IMR-90 (cell line): ENCODE results near the gene ADCY1. TPM values are rescaled to one million over a fixed set of nuclear protein-coding genes. Genes with fewer than 3 reads are reported as not detected.

Source experiments
- ATAC-seq: fragments of 200-7000 bp; cut with Tn5 transposase; 2 replicates; pipeline ENCODE4 v1.9.1; 2020; ENCODE audit warnings: low read depth, mild to moderate bottlenecking, moderate library complexity
- BruUV-seq: library from RNA; stranded (reverse); fragments of 400-500 nt; replicated peaks from 2 replicates; lab custom pipeline; 2021; lab: Mats Ljungman, UMichigan
- CTCF ChIA-PET: fragments of 300-600 bp; formaldehyde crosslinking; extraction: SDS; loops from one replicate; lab custom pipeline; 2021; ENCODE audit warnings: antibody characterized with exemption; lab: Yijun Ruan, JAX
- POLR2A ChIA-PET: fragments of 300-600 bp; sonication (Branson Sonifier 250); formaldehyde crosslinking; loops from one replicate; lab custom pipeline; 2022; ENCODE audit warnings: antibody characterized with exemption; ENCODE audit not compliant: unreplicated experiment; lab: Charles Lee
- DNase-seq: peaks from one replicate; pipeline ENCODE4 v3.0.0; 2013
- H2AFZ ChIP-seq: replicated peaks from 2 replicates; pipeline ENCODE3; 2013; ENCODE audit warnings: low read length, mild to moderate bottlenecking; ENCODE audit not compliant: poor library complexity
- H2AK5ac ChIP-seq: 2 replicates; pipeline ENCODE4 v1.6.1; 2013; ENCODE audit warnings: low read depth, low read length, inconsistent platforms
- H2AK9ac ChIP-seq: replicated peaks from 2 replicates; pipeline ENCODE3; 2013; ENCODE audit warnings: mild to moderate bottlenecking, low read depth, low read length, moderate library complexity; ENCODE audit not compliant: poor library complexity
- H2BK120ac ChIP-seq: 2 replicates; pipeline ENCODE4 v1.6.1; 2013; ENCODE audit warnings: low read depth, low read length, inconsistent platforms
- H2BK15ac ChIP-seq: 3 replicates; pipeline ENCODE4 v1.6.1; 2013; ENCODE audit warnings: low read depth, low read length, inconsistent platforms
- H2BK20ac ChIP-seq: 2 replicates; pipeline ENCODE4 v1.6.1; 2013; ENCODE audit warnings: low read depth, mild to moderate bottlenecking, inconsistent platforms, low read length, moderate library complexity
- H2BK5ac ChIP-seq: 2 replicates; pipeline ENCODE4 v1.6.1; 2013; ENCODE audit warnings: mild to moderate bottlenecking, low read depth, low read length, inconsistent platforms; ENCODE audit not compliant: poor library complexity, severe bottlenecking
- H3K14ac ChIP-seq: replicated peaks from 2 replicates; pipeline ENCODE4 v1.6.1; 2013; ENCODE audit warnings: low read depth, low read length, inconsistent platforms
- H3K18ac ChIP-seq: 2 replicates; pipeline ENCODE4 v1.6.1; 2013; ENCODE audit warnings: low read depth, low read length, control low read depth
- H3K23ac ChIP-seq: 2 replicates; pipeline ENCODE4 v1.6.1; 2013; ENCODE audit warnings: low read depth, low read length, inconsistent platforms
- H3K27ac ChIP-seq: 2 replicates; pipeline ENCODE4 v1.5.1; 2013; ENCODE audit warnings: mild to moderate bottlenecking, control low read depth, low read length; ENCODE audit not compliant: insufficient read depth
- H3K27me3 ChIP-seq: 2 replicates; pipeline ENCODE4 v1.6.1; 2013; ENCODE audit warnings: low read length; ENCODE audit not compliant: control insufficient read depth, insufficient read depth
- H3K36me3 ChIP-seq: 2 replicates; pipeline ENCODE4 v1.6.1; 2013; ENCODE audit warnings: low read length, mixed read lengths; ENCODE audit not compliant: control insufficient read depth, insufficient read depth
- H3K4ac ChIP-seq: 2 replicates; pipeline ENCODE4 v1.6.1; 2013; ENCODE audit warnings: low read depth, low read length, inconsistent platforms
- H3K4me1 ChIP-seq: 2 replicates; pipeline ENCODE4 v1.6.1; 2013; ENCODE audit warnings: low read length, mixed read lengths; ENCODE audit not compliant: control insufficient read depth, insufficient read depth
- H3K4me2 ChIP-seq: 2 replicates; pipeline ENCODE4 v1.6.1; 2013; ENCODE audit warnings: low read depth, mild to moderate bottlenecking, control low read depth, low read length, moderate library complexity
- H3K4me3 ChIP-seq: 2 replicates; pipeline ENCODE4 v1.5.1; 2013; ENCODE audit warnings: low read depth, mild to moderate bottlenecking, control low read depth, low read length, moderate library complexity; ENCODE audit not compliant: insufficient read depth
- H3K56ac ChIP-seq: 2 replicates; pipeline ENCODE4 v1.6.1; 2013; ENCODE audit warnings: low read length, inconsistent platforms; ENCODE audit not compliant: insufficient read depth; ENCODE audit errors: extremely low read depth
- H3K79me1 ChIP-seq, 2 experiments: 2 replicates each; pipeline ENCODE4 v1.6.1; 2013; ENCODE audit warnings: low read length in 2 of 2, inconsistent platforms in 1 of 2, low read depth in 1 of 2
- H3K9ac ChIP-seq: 2 replicates; pipeline ENCODE4 v1.6.1; 2013; ENCODE audit warnings: low read depth, low read length, control low read depth
- H3K9me1 ChIP-seq: 2 replicates; pipeline ENCODE4 v1.6.1; 2013; ENCODE audit warnings: low read length, inconsistent platforms; ENCODE audit not compliant: insufficient read depth
- H3K9me3 ChIP-seq: 2 replicates; pipeline ENCODE4 v1.6.1; 2013; ENCODE audit warnings: low read length; ENCODE audit not compliant: control insufficient read depth, insufficient read depth
- H4K20me1 ChIP-seq: 2 replicates; pipeline ENCODE4 v1.6.1; 2013; ENCODE audit warnings: low read length, inconsistent platforms; ENCODE audit not compliant: insufficient read depth
- H4K5ac ChIP-seq: 2 replicates; pipeline ENCODE4 v1.6.1; 2013; ENCODE audit warnings: mild to moderate bottlenecking, low read depth, low read length, control low read depth
- H4K8ac ChIP-seq, 2 experiments: 2 replicates each; pipeline ENCODE4 v1.6.1; 2013; ENCODE audit warnings: low read depth in 2 of 2, low read length in 2 of 2, control low read depth in 1 of 2, inconsistent platforms in 1 of 2
- H4K91ac ChIP-seq: 2 replicates; pipeline ENCODE4 v1.6.1; 2013; ENCODE audit warnings: low read depth, low read length, inconsistent platforms; ENCODE audit not compliant: insufficient read depth
- BHLHE40 ChIP-seq: fragments of 150-350 bp; IDR thresholded peaks from 2 replicates; pipeline ENCODE4 v1.6.1; 2016; ENCODE audit warnings: mild to moderate bottlenecking, low read depth, low read length
- CEBPB ChIP-seq: IDR thresholded peaks from 2 replicates; pipeline ENCODE4 v1.6.1; 2012; ENCODE audit warnings: low read depth, low read length, improper control_type of control experiment
- CHD1 ChIP-seq: IDR thresholded peaks from 2 replicates; pipeline ENCODE4 v1.6.1; 2012; ENCODE audit warnings: low read depth, low read length, improper control_type of control experiment
- FOS ChIP-seq: fragments of 150-350 bp; IDR thresholded peaks from 2 replicates; pipeline ENCODE4 v1.6.1; 2016; ENCODE audit warnings: low read depth, low read length
- MAFK ChIP-seq: IDR thresholded peaks from 2 replicates; pipeline ENCODE4 v1.6.1; 2012; ENCODE audit warnings: low read depth, low read length, improper control_type of control experiment
- MAZ ChIP-seq: IDR thresholded peaks from 2 replicates; pipeline ENCODE4 v1.6.1; 2012; ENCODE audit warnings: low read depth, mild to moderate bottlenecking, low read length, improper control_type of control experiment, moderate library complexity, borderline replicate concordance
- MXI1 ChIP-seq: IDR thresholded peaks from 2 replicates; pipeline ENCODE4 v1.6.1; 2012; ENCODE audit warnings: low read depth, mild to moderate bottlenecking, low read length, moderate library complexity, borderline replicate concordance
- NFE2L2 ChIP-seq: fragments of 150-350 bp; IDR thresholded peaks from 2 replicates; pipeline ENCODE4 v1.6.1; 2016; ENCODE audit warnings: low read depth, mild to moderate bottlenecking, low read length
- POLR2A ChIP-seq: IDR thresholded peaks from 2 replicates; pipeline ENCODE4 v1.6.1; 2012; ENCODE audit warnings: mild to moderate bottlenecking, low read depth, low read length
- RAD21 ChIP-seq: IDR thresholded peaks from 2 replicates; pipeline ENCODE4 v1.6.1; 2012; ENCODE audit warnings: low read length, improper control_type of control experiment
- RCOR1 ChIP-seq: IDR thresholded peaks from 2 replicates; pipeline ENCODE4 v1.6.1; 2012; ENCODE audit warnings: mild to moderate bottlenecking, low read length, improper control_type of control experiment; ENCODE audit not compliant: insufficient replicate concordance
- RFX5 ChIP-seq: IDR thresholded peaks from 2 replicates; pipeline ENCODE4 v1.8.0; 2012; ENCODE audit warnings: low read depth, mild to moderate bottlenecking, low read length, moderate library complexity
- SMC3 ChIP-seq: fragments of 150-350 bp; IDR thresholded peaks from 2 replicates; pipeline ENCODE4 v1.6.1; 2016; ENCODE audit warnings: low read depth, mild to moderate bottlenecking, antibody characterized with exemption, low read length, moderate library complexity
- WGBS, 2 experiments: methylation state at CpG; one replicate each; pipeline versions ENCODE4 v1.1.5 to v1.1.7; 2013; ENCODE audit warnings: missing lambda C conversion rate in 2 of 2; ENCODE audit not compliant: insufficient read length in 1 of 2; ENCODE audit errors: extremely low coverage in 2 of 2; 5-methylcytosine and 5-hydroxymethylcytosine counted together
- dilution Hi-C: fragments of 300-500 bp; cut with HindIII; formaldehyde crosslinking; loops from one replicate; pipeline ENCODE4 v1.14.3; 2018; ENCODE audit warnings: low sequenced_read_pairs; ENCODE audit not compliant: unreplicated experiment
- in situ Hi-C: fragments of 300-500 bp; cut with MboI; formaldehyde crosslinking; loops from 3 replicates; pipeline ENCODE4 v1.14.3; 2019; ENCODE audit warnings: low sequenced_read_pairs, inconsistent platforms, mixed read lengths
- intact Hi-C: fragments of 100-400 bp; cut with micrococcal nuclease; formaldehyde crosslinking; loops from 2 replicates; pipeline ENCODE4 v1.10.0; 2022
- polyA plus RNA-seq, 3 experiments: library from polyadenylated mRNA; depleted of rRNA; stranded (reverse); fragments of >200 nt; gene quantifications; 2 replicates each; pipeline ENCODE4 v1.2.3, GENCODE V29; 2012; ENCODE audit warnings: low replicate concordance in 1 of 3
- total RNA-seq: library from RNA; depleted of rRNA; stranded (reverse); fragments of >200 nt; gene quantifications from 2 replicates; pipeline ENCODE4 v1.2.3, GENCODE V29; 2012
- TF ChIP-seq, protein P1 (sequence below): fragments of 150-350 bp; IDR thresholded peaks from 2 replicates; pipeline ENCODE4 v1.6.1; 2017; ENCODE audit warnings: mild to moderate bottlenecking, antibody characterized with exemption, low read length, low read depth
- TF ChIP-seq, protein P2 (sequence below): fragments of 150-350 bp; IDR thresholded peaks from 2 replicates; pipeline ENCODE4 v1.6.1; 2016; ENCODE audit warnings: low read depth, mild to moderate bottlenecking, low read length, moderate library complexity, borderline replicate concordance
- TF ChIP-seq, protein P3 (sequence below): conservative IDR thresholded peaks from 2 replicates; pipeline ENCODE4 v1.5.1; 2012; ENCODE audit warnings: mild to moderate bottlenecking, low read depth, low read length, improper control_type of control experiment

ADCY1 gene
- total and polyA plus RNA-seq, 2 of the 4 experiments (the other 2 are of a cell fraction), result 0.18 to 0.24 TPM

DNA sequence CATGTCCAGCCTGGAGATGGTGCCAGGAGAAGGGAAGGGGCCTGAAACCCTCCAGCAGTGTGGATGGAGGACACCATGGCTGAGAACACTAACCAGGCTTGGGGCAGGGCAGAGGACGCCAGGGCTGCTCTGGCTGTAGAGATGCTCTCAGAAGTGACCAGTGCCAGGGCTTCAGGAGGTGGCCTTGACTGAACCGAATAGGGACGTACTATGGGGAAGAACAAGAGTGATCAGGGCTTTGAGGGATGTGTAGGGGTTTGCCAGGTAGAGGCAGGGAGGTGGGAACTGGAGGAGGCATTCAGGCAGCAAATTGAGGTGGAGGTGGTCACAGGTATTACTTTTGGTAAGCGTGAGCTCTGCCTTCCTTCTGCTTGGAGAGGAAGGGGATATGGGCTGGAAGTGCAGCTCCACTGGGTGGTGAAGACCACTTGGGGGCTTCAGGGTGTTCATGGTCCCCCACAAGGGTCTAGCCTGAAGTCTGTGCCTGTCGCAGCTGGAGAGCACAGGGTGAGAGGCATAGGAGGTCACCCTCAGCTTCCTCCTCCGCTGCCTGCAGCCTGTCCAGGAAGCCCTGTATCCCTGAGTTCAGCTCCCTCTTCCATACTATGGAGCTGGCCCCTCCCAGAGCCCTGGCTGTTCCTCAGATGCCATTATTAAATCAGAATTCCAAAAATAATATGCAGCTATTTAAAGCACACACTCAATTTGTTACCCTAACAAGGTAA is 27.8 kb downstream of the ADCY1 start:
- H3K18ac ChIP-seq, result no peak overlapping the region
- peaks cover 6% of the 10 kb centered on the region for H3K27me3 ChIP-seq
- no peak overlapping the region for H2BK120ac ChIP-seq
- no peaks in the 10 kb centered on the region for H3K36me3 ChIP-seq
- intact Hi-C loops, result no loop called here
- dilution Hi-C loops, result no loop called here
- no peak overlapping the region for H4K91ac ChIP-seq
- H3K27ac ChIP-seq, result no peak overlapping the region
- ChIA-PET POLR2A (no interaction called here), CTCF (no interaction called here)
- no peak overlapping the region for H2AK9ac ChIP-seq
- H4K5ac ChIP-seq, result no peak overlapping the region
- in situ Hi-C loops, result no loop called here
- 42% methylated on average over 2 of the region's 6 CpGs; no CpG with 5 or more reads in 1 of the 2 experiments for WGBS, 2 experiments
- H3K4me2 ChIP-seq, result no peak overlapping the region
- no peak overlapping the region for H3K14ac ChIP-seq
- H2AFZ ChIP-seq, result no peak overlapping the region
- H2AK5ac ChIP-seq, result no peak overlapping the region
- no peak overlapping the region for H3K4ac ChIP-seq
- BruUV-seq, result no TSS peak
- no peaks in the 10 kb centered on the region for H3K79me1 ChIP-seq
- TF ChIP-seq POLR2A (no peak), BHLHE40 (no peak), RFX5 (no peak), RAD21 (no peak), CEBPB (no peak), NFE2L2 (no peak), RCOR1 (no peak), MXI1 (no peak), CHD1 (no peak), MAFK (no peak), SMC3 (no peak), FOS (no peak), MAZ (no peak)
- TF ChIP-seq, protein P1, sequence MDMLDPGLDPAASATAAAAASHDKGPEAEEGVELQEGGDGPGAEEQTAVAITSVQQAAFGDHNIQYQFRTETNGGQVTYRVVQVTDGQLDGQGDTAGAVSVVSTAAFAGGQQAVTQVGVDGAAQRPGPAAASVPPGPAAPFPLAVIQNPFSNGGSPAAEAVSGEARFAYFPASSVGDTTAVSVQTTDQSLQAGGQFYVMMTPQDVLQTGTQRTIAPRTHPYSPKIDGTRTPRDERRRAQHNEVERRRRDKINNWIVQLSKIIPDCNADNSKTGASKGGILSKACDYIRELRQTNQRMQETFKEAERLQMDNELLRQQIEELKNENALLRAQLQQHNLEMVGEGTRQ, result no peak
- TF ChIP-seq, protein P2, sequence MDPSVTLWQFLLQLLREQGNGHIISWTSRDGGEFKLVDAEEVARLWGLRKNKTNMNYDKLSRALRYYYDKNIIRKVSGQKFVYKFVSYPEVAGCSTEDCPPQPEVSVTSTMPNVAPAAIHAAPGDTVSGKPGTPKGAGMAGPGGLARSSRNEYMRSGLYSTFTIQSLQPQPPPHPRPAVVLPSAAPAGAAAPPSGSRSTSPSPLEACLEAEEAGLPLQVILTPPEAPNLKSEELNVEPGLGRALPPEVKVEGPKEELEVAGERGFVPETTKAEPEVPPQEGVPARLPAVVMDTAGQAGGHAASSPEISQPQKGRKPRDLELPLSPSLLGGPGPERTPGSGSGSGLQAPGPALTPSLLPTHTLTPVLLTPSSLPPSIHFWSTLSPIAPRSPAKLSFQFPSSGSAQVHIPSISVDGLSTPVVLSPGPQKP, result no peak
- TF ChIP-seq, protein P3, sequence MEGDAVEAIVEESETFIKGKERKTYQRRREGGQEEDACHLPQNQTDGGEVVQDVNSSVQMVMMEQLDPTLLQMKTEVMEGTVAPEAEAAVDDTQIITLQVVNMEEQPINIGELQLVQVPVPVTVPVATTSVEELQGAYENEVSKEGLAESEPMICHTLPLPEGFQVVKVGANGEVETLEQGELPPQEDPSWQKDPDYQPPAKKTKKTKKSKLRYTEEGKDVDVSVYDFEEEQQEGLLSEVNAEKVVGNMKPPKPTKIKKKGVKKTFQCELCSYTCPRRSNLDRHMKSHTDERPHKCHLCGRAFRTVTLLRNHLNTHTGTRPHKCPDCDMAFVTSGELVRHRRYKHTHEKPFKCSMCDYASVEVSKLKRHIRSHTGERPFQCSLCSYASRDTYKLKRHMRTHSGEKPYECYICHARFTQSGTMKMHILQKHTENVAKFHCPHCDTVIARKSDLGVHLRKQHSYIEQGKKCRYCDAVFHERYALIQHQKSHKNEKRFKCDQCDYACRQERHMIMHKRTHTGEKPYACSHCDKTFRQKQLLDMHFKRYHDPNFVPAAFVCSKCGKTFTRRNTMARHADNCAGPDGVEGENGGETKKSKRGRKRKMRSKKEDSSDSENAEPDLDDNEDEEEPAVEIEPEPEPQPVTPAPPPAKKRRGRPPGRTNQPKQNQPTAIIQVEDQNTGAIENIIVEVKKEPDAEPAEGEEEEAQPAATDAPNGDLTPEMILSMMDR, result no peak
- H2BK15ac ChIP-seq, result no peak overlapping the region
- H2BK20ac ChIP-seq, result no peak overlapping the region
- H4K8ac ChIP-seq, result no peak overlapping the region
- H4K20me1 ChIP-seq, result no peaks in the 10 kb centered on the region; the same call in 1 of the 2 replicates
- no peak overlapping the region for H3K56ac ChIP-seq
- H3K4me1 ChIP-seq, result no peaks in the 10 kb centered on the region
- no peak for DNase-seq
- H3K23ac ChIP-seq, result no peak overlapping the region
- no peak for ATAC-seq
- no peak overlapping the region for H3K4me3 ChIP-seq
- H2BK5ac ChIP-seq, result no peak overlapping the region
- no peaks in the 10 kb centered on the region for H3K9me3 ChIP-seq
- H3K9ac ChIP-seq, result no peak overlapping the region
- H3K9me1 ChIP-seq, result no peaks in the 10 kb centered on the region
